ENCODE measurements around the gene RIMKLA.
A peak's percentile ranks its signal among the peaks of the same experiment; 100 is the strongest.

The RIMKLA gene

DNA sequence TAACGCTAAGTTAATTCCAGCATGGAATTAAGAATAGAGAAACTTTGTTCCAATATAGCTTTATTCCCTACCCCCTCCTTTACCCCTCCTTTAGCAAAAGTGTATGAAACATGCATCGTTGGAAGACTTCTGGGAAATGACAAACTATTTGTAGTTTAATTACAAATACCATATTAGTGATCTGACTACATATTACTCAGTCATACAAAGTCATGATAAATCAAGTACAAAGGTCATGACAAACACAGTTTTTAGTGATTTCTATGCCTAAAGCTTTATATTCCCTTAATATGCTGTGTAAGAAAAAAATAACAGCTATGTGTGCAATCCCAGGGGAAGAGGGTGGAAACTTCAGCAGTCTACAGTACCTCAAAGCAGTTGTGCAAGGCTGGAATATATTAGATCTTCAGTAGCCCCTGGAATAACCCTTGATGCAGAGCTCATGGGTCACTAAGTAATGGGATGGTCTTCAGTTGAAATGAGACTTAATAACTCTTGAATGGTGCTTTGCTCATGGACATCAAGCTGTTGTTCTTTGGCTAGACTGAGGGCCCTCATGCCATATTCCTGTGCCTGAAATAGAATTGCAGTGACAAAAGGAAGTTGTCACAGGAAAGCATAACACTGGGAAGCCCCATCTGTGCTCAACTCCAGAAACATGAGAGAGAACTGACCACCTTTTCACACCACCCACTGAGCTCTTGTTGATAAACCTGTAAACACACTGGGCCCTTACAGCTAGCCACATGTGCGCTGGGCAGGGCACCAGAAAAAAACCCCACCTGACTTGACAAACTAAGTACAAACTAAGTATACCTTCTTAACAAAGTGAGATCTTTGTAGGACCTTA lies 49.9 kb downstream of the RIMKLA start:
- no peak for DNase-seq (ENCODE audit: low read depth in 3 of 3)

DNA sequence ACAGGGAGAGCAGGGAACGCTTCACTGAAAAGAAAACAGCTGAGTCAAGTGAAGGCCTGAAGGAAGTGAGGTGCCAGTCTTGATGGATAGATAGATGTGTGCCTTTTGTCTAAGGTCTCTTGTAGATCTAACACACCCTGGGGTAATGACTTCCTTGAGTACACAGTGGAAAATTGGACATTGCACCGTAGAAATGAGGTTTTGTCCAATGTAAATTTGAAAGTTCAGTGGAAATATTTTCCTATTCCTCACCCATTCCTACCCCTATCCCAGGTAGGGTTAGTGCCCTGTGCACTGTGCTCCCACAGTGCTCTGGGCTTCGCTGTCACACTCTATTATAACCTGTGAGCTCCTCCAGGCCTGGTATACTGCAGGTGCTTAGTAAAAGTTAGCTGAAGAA lies 50.9 kb downstream of the RIMKLA start:
- DNase-seq (ENCODE audit: low read depth in 3 of 3), result no peak

DNA sequence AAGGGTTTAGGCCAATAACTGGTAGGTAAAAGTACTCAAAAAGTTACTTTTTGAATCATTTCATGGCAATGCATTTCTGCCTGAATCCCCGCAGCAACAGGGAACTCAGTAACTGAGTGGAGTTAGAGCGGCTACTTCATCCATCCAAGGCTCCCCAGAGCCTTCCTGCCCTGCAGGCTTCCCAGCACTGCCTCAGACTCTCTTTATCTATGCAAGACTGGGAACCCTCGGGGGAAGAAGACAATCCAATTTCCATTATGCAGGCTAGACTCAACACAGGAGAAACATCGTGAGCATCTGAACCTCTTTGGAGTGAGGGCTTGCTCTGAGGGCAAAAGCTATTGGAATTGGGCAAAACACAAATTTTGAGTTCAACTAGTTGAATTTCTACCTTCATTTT lies 52.1 kb downstream of the RIMKLA start:
- no peak for DNase-seq (ENCODE audit: low read depth in 3 of 3)

DNA sequence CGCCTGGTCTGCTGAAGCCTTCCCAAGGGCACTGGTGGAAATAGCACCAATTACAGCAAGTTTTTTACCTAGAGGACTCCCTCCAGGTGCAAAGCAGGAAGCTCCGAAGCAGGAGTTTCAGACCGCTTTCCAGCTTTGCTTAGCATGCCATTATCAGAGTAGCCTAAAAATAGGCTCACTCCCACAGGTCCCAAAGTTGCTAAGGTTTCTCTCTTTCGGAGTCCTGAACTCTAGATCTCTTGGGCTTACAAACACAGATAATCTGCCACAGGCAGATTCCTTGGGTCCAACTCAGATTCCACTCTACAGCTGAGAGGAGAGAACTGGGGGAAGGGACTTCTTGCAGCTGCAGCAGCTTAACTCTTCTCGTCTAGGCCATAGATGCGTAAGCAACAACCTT lies 52.8 kb downstream of the RIMKLA start:
- DNase-seq (ENCODE audit: low read depth in 3 of 3), result no peak

DNA sequence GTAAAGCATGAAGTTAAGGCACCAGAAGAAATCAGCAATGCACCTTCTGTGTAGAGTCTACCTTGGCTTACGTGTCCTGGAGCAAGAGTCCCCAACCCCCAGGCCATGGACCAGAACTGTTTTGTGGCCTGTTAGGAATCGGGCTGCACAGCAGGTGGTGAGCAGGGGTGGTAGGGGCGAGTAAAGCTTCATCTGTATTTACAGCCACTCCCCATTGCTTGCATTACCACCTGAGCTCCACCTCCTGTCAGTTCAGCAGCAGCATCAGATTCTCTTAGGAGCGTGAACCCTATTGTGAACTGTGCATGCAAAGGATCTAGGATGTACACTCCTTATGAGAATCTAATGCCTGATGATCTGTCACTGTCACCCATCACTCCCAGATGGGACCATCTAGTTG lies 53.7 kb downstream of the RIMKLA start:
- no peak for DNase-seq (ENCODE audit: low read depth in 3 of 3)

DNA sequence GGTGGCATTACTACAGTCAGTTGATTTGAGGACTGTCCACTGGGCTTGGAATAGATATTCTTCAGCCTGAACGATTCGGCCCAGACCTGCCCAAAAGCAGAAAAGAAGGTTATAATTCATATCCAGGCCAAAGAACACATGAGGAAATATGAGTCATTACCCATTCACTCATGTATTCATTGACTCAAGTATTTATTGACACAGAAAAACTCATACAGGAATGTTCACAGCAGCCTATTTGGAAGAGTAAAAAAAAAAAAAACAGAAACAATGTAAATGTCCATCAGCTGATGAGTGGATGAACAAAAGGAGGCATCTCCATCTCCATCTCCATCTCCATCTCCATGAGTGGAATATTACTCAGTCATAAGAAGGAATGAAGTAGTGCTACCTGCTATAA lies 59.3 kb downstream of the RIMKLA start:
- DNase-seq (ENCODE audit: low read depth in 3 of 3), result no peak

DNA sequence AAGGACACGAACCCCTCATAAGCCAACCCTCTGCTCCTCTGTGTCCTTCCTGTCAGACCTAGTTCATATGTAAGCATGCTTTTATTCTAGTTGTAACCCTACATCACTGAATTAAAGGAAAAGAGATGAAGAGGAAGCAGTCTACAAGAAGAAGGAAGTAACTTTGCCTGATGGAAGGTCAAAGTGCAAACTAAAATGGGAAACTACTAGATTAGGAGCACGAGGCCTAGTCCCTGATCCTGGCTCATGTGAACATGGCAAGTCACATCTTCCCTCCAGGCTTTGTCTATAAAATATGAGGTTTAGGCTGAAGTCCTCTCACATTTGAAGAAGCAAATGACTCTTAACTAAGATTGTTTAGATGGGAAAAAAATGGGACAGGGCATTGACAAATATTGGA lies 62.1 kb downstream of the RIMKLA start:
- DNase-seq (ENCODE audit: low read depth in 3 of 3), result no peak

DNA sequence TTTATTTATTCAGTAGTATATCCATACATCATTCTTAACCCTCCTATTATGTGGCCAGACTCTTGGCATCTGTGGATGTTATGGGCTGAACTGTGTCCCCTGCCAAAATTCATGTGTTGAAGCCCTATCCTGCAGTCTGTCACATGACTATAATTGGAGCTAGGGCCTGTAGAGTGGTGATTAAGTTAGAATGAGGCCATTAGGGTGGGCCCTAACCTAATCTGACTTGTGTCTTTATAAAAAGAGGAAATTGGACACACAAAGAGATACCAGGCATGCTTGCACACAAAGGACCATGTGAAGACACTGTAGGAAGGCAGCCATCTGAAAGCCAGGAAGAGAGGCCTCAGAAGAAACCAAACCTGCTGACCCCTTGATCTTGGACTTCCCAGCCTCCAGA lies 68.7 kb downstream of the RIMKLA start:
- no peak for DNase-seq (ENCODE audit: low read depth in 3 of 3)

DNA sequence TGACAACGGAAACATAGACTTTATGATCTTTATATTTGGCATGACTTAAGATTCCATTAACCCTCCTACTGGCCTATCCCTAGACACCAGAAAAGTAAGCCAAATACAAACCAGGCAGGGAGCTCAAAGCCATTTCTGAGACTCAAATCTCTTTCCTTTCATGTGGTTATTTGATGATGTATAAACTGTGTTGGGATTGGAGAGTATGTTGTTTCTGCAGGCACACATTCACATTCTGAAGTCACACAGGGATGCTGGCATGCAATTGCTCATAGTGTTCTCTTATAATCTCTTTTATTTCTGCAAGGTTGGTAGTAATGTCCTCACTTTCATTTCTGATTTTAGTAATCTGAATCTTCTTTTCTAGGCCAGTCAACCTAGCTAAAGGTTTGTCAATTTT lies 69.5 kb downstream of the RIMKLA start:
- DNase-seq (ENCODE audit: low read depth in 3 of 3), result no peak

DNA sequence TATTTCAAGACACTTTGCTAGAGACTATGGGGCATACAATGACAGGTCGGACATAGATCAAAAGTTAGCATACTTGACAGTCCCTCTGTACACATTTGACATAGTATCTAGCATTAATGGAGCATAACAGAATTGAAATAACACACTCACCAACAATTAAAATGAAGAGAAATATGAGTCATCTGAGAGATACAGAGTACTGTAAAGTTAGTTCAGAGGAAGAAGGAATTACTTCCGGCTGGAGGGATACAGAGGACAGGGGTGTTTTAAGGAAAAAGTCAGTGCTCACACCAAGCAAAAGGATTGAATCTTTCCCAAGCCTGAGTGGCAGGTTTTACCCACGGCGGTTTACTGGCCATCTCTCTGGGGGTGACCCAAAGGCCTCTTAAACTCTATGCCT lies 72.8 kb downstream of the RIMKLA start:
- no peak for DNase-seq (ENCODE audit: low read depth in 3 of 3)

DNA sequence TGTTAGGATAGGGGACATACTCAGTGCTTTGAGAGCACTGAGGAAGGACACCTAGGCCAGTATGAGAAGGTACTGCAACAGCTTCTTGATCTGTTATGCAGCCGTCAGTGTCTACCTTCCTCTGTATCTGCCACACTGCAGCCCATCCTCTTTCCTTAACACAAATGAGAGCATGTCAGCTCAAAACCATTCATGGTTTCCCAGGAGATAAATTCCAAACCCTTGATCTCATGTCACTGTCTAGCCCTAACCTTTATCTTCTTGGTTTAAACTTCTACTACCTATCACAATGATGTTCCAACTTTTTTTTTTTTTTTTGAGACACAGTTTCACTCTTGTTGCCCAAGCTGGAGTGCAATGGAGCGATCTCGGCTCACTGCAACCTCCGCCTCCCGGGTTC lies 73.8 kb downstream of the RIMKLA start:
- DNase-seq (ENCODE audit: low read depth in 3 of 3), result no peak

DNA sequence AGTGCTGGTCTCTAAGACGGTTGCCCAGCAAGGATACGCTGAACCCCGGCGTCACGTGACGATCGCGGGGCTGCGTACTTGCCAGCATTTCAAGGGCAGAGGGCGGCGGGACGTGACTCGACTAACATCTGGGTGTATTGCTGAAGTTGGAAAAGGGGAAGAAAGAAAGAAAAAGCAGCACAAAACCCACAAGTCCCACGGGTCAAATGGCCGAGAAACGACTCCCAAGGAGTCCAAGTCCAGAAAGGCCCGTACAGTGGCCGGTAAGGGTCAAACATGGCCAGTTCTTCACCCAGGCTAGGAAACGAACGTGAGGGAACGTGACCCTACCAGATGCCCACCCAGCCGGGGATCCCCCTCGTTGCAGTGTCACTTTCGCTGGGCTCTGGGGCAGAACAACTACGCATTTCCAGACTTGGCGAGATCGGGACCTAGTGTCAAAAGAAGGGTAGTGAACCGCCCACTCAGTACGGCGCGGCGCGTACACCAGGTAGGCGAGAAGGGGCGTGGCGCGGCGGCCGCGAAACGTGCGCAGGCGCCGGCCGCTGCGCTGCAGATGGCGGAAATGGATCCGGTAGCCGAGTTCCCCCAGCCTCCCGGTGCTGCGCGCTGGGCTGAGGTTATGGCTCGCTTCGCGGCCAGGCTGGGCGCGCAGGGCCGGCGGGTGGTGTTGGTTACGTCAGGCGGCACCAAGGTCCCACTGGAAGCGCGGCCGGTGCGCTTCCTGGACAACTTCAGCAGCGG lies 75.6 kb downstream of the RIMKLA start, which contains the start of the genes PPCS and ZMYND12:
Gene PPCS (plus strand): TSS at position 534 of the 744 bp plus-strand sequence. CDS start 23 bp downstream, at position 557.
Gene ZMYND12 (minus strand): TSS at position 13 of the 744 bp plus-strand sequence. CDS start 25 bp downstream, outside the sequence.
- DNase-seq (ENCODE audit: low read depth in 3 of 3), result peak; percentile 84 to 87 (median 85)

DNA sequence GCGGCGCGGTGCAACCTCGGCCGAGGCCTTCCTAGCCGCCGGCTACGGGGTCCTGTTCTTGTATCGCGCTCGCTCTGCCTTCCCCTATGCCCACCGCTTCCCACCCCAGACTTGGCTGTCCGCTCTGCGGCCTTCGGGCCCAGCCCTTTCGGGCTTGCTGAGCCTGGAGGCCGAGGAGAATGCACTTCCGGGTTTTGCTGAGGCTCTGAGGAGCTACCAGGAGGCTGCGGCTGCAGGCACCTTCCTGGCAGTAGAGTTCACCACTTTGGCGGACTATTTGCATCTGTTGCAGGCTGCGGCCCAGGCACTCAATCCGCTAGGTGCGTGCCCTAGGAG lies 76.1 kb downstream of the RIMKLA start:
- DNase-seq (ENCODE audit: low read depth in 3 of 3), result peak in 1 of 3 experiments; percentile 21

DNA sequence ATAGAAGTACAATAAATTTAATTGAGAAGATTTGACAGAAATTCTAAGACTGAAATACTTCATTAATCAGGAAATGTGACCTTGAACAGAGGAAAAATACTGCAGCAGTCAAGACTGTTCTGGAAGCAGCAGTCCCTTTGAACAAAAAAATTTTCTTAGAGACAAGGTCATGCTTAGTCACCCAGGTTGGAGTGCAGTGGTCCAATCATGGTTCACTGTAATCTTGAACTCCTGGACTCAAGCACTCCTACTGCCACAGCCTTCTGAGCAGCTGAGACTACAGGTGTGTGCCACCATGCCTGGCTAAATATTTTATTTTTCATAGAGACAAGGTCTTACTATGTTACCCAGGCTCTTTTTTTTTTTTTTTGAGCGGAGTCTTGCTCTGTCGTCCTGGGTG lies 80.6 kb downstream of the RIMKLA start:
- DNase-seq (ENCODE audit: low read depth in 3 of 3), result no peak

DNA sequence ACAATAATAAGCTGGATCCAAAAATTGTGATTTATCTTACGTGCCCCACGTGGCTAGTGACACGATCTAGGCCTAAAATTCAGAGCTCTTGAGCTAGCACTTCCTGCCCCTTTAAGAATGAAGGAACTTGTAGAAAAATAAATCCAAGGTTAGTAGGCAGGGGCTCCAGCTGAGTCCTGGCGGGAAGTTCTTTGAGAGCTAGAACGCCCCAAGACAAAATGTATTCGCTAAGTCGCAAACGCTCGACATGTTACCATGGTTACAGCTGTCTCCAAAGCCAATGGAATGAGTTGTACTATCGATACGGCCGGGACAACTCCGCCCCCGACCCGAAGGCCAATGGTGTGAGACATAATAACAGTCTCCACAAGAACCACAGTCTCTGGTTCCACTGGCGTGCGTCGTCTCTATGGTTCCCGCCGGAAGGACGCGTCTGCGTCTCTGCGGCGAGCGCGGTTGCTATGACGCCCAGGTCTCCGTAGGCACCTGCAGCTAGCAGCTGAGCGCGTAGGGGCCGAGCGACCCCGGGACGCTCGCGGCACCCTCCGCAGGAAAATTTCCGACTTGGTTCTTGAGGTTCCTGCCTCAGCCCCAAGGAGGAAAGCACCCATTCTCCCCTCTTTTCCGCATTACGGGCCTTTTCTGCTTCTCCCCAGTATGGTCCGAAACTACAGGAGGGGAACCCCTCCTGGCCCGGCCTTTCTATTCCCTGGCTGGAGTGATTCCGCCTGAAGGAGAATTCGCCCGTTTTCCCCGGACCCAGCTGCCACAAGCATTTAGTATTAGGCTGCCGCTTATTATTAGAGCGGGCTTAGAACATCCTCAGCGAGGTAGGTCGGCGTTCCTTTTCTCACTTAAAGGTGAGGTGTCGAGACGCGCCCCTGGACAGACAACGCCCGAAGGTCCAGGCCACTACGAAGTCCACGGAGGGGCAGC lies 82.5 kb downstream of the RIMKLA start, which contains the start of gene CCDC30:
Gene CCDC30 (plus strand): TSS at position 459 of the 936 bp plus-strand sequence. CDS start 17,266 bp downstream, outside the sequence.
- peak; percentile 75 to 92 (median 91) for DNase-seq (ENCODE audit: low read depth in 3 of 3)

DNA sequence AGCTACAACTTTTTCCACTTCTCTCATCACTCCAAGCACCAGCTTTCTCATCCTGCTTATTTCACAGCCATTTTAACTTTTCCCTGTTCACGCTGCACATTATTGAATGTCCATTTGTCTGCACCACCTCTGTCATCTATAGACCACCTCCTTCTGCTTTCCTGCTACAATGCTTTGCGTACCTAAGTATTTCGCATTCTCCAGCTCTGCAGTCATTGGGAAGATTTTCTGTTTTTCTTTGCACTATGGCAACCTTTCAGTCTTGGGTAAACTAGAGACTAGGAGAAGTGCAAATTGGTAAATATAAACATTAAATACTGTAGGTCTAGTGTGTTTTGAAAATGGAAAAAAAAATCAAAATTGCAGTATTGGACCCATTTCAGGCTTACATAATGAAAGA lies 83.3 kb downstream of the RIMKLA start:
- DNase-seq (ENCODE audit: low read depth in 3 of 3), result no peak

DNA sequence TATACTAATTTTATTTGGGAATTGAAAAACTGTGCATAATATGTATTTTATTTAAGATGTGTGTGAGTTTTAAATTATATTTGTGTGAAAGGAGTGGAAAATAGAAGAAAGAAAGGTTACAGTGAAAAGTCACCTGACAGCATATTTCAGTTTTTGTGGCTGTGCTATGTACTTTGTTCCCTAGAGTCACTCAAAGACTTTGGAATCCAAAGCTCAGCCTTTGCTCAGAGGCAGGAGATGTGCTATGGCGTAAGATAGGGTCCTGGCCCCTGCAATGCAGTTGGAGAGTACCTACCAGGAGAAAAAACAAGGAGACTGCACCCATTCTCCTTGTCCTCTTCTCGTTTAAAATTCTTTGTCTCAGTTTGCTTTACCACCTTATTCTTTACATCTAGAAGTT lies 85.4 kb downstream of the RIMKLA start:
- no peak for DNase-seq (ENCODE audit: low read depth in 3 of 3)

DNA sequence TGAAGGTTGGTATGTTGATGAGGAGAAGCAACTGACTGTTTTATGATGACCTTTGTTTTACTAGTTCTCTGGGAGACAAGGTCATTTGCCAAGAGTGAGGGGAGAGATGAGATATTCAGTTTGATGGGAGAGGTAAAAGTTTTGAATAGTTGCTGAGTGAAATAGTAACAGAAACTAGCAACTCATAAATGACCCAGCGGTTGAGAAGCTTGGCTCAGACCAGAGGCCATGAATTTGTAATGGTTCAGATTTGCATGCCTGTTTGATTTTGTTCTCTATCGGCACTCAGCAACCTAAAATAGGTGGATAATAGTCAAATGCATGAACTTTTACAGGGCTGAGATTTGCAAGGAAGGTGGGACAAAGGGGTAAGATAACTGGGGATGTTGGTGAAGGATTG lies 89.1 kb downstream of the RIMKLA start:
- no peak for DNase-seq (ENCODE audit: low read depth in 3 of 3)
